IPS-15b (cell line): Measurements from ENCODE around the gene PRKAR1B.

Experiments
- H3K27me3 ChIP-seq: one replicate; pipeline ENCODE4 v1.6.1; 2013; ENCODE audit warnings: low read length; ENCODE audit not compliant: control insufficient read depth, insufficient read depth
- H3K36me3 ChIP-seq: one replicate; pipeline ENCODE4 v1.6.1; 2013; ENCODE audit warnings: low read length; ENCODE audit not compliant: control insufficient read depth, insufficient read depth
- H3K4me1 ChIP-seq: one replicate; pipeline ENCODE4 v1.6.1; 2013; ENCODE audit warnings: mild to moderate bottlenecking, low read length; ENCODE audit not compliant: control insufficient read depth, insufficient read depth
- H3K4me3 ChIP-seq: one replicate; pipeline ENCODE4 v1.5.1; 2013; ENCODE audit warnings: low read depth, low read length
- H3K9ac ChIP-seq: one replicate; pipeline ENCODE4 v1.6.1; 2013; ENCODE audit warnings: low read depth, mild to moderate bottlenecking, low read length
- H3K9me3 ChIP-seq: one replicate; pipeline ENCODE4 v1.6.1; 2013; ENCODE audit warnings: mild to moderate bottlenecking, low read length; ENCODE audit not compliant: control insufficient read depth, insufficient read depth

Gene PRKAR1B

GRCh38 chr7:549066-549890 is 177.8 kb downstream of the PRKAR1B start:
- H3K9me3 ChIP-seq, result no peaks in the 10 kb centered on the region

GRCh38 chr7:548401-548800 is 178.7 kb downstream of the PRKAR1B start:
- H3K9ac ChIP-seq, result no peak overlapping the region
- no peaks in the 10 kb centered on the region for H3K27me3 ChIP-seq
- H3K36me3 ChIP-seq, result no peaks in the 10 kb centered on the region

More at GRCh38 chr7:549066-549890, 177.8 kb downstream of the PRKAR1B start:
- Histone ChIP-seq H3K36me3 (no peaks in the 10 kb centered on the region), H3K9ac (no peak overlapping the region), H3K4me1 (no peaks in the 10 kb centered on the region), H3K4me3 (no peak overlapping the region), H3K27me3 (no peaks in the 10 kb centered on the region)

GRCh38 chr7:545470-545869 is 181.6 kb downstream of the PRKAR1B start:
- Histone ChIP-seq H3K9ac (no peak overlapping the region), H3K9me3 (no peaks in the 10 kb centered on the region), H3K27me3 (no peaks in the 10 kb centered on the region), H3K4me1 (no peaks in the 10 kb centered on the region), H3K4me3 (no peak overlapping the region), H3K36me3 (no peaks in the 10 kb centered on the region)

More at GRCh38 chr7:548401-548800, 178.7 kb downstream of the PRKAR1B start:
- Histone ChIP-seq H3K4me1 (no peaks in the 10 kb centered on the region), H3K4me3 (no peak overlapping the region), H3K9me3 (no peaks in the 10 kb centered on the region)

- no peaks in the 10 kb centered on the region for H3K4me1 ChIP-seq
- no peaks in the 10 kb centered on the region for H3K9me3 ChIP-seq
- no peak overlapping the region for H3K9ac ChIP-seq
- no peaks in the 10 kb centered on the region for H3K27me3 ChIP-seq
- no peaks in the 10 kb centered on the region for H3K36me3 ChIP-seq
- no peak overlapping the region for H3K4me3 ChIP-seq
Measured at GRCh38 chr7:544338-545221, 182.5 kb downstream of the PRKAR1B start.

- Histone ChIP-seq H3K4me1 (no peaks in the 10 kb centered on the region), H3K9me3 (no peaks in the 10 kb centered on the region), H3K9ac (no peak overlapping the region), H3K27me3 (no peaks in the 10 kb centered on the region), H3K36me3 (no peaks in the 10 kb centered on the region), H3K4me3 (no peak overlapping the region)
Measured at GRCh38 chr7:543501-544337, 183.4 kb downstream of the PRKAR1B start.

- Histone ChIP-seq H3K9me3 (no peaks in the 10 kb centered on the region), H3K36me3 (no peaks in the 10 kb centered on the region), H3K9ac (no peak overlapping the region), H3K27me3 (no peaks in the 10 kb centered on the region), H3K4me1 (no peaks in the 10 kb centered on the region), H3K4me3 (no peak overlapping the region)
Measured at GRCh38 chr7:542713-543500, 184.2 kb downstream of the PRKAR1B start.

- no peak overlapping the region for H3K9ac ChIP-seq
- H3K9me3 ChIP-seq, result no peaks in the 10 kb centered on the region
- H3K27me3 ChIP-seq, result no peaks in the 10 kb centered on the region
- no peak overlapping the region for H3K4me3 ChIP-seq
- no peaks in the 10 kb centered on the region for H3K4me1 ChIP-seq
- H3K36me3 ChIP-seq, result no peaks in the 10 kb centered on the region
Measured at GRCh38 chr7:542131-542712, 184.9 kb downstream of the PRKAR1B start.

GRCh38 chr7:541661-542060 is 185.4 kb downstream of the PRKAR1B start:
- Histone ChIP-seq H3K4me3 (no peak overlapping the region), H3K9me3 (no peaks in the 10 kb centered on the region), H3K9ac (no peak overlapping the region), H3K36me3 (no peaks in the 10 kb centered on the region), H3K4me1 (no peaks in the 10 kb centered on the region), H3K27me3 (no peaks in the 10 kb centered on the region)

GRCh38 chr7:540997-541396 is 186.1 kb downstream of the PRKAR1B start:
- no peaks in the 10 kb centered on the region for H3K36me3 ChIP-seq
- H3K4me1 ChIP-seq, result no peaks in the 10 kb centered on the region
- H3K9ac ChIP-seq, result no peak overlapping the region
- no peaks in the 10 kb centered on the region for H3K9me3 ChIP-seq
- no peaks in the 10 kb centered on the region for H3K27me3 ChIP-seq
- H3K4me3 ChIP-seq, result no peak overlapping the region

- no peak overlapping the region for H3K4me3 ChIP-seq
- no peaks in the 10 kb centered on the region for H3K36me3 ChIP-seq
- H3K9ac ChIP-seq, result no peak overlapping the region
- H3K27me3 ChIP-seq, result no peaks in the 10 kb centered on the region
- H3K4me1 ChIP-seq, result no peaks in the 10 kb centered on the region
- H3K9me3 ChIP-seq, result no peaks in the 10 kb centered on the region
Measured at GRCh38 chr7:540579-540978, 186.5 kb downstream of the PRKAR1B start.
